Measurements from ENCODE around the gene SLC34A3. TPM values are rescaled to one million over a fixed set of nuclear protein-coding genes. Genes with fewer than 3 reads are reported as not detected.

The SLC34A3 gene
- total RNA-seq, 1 experiment from 2014 or later: not detected

DNA sequence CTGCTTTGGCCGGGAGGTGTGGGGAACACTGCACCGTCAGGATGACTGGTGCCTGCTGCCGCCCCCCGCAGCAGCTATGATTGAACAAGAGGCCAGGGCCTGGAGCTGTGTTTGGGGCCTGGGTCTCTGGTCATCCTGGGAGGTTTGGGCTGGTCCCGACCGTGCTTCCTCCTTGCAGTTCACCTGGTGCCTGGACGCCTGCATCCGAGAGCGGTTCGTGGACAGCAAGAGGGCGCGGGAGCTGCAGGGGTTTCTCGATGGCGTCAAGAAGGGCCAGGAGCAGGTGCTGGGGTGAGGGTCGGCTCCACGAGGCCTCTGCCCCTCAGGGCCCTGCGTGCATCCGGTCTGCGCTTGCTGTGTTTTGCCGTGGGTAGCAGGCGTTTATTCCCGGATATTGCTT lies 33.4 kb downstream of the SLC34A3 start:
- intact Hi-C loops (cut with micrococcal nuclease): no loop called here
- Mint-ChIP-seq H3K4me3 (ENCODE audit: unreplicated experiment) (no peak overlapping the region), H3K27me3 (ENCODE audit: insufficient read depth, unreplicated experiment) (no peaks in the 10 kb centered on the region), H3K9me3 (ENCODE audit: unreplicated experiment) (no peaks in the 10 kb centered on the region), H3K27ac (ENCODE audit: low read depth, unreplicated experiment) (no peak overlapping the region), H3K36me3 (ENCODE audit: insufficient read depth, unreplicated experiment) (peaks cover 43% of the 10 kb centered on the region), H3K4me1 (ENCODE audit: insufficient read depth, unreplicated experiment) (peaks cover 12% of the 10 kb centered on the region)
- CTCF ChIA-PET: interaction anchor here (0.7 kb wide), 1 partner anchor 23 kb away, joined by 3 read pairs; the partner anchor contains the start of gene TUBB4B
- POLR2A ChIA-PET: interaction anchor here (1.9 kb wide), 1 partner anchor 10 kb away, joined by 4 read pairs; no protein-coding TSS in a partner anchor
- TF ChIP-seq, protein P1, sequence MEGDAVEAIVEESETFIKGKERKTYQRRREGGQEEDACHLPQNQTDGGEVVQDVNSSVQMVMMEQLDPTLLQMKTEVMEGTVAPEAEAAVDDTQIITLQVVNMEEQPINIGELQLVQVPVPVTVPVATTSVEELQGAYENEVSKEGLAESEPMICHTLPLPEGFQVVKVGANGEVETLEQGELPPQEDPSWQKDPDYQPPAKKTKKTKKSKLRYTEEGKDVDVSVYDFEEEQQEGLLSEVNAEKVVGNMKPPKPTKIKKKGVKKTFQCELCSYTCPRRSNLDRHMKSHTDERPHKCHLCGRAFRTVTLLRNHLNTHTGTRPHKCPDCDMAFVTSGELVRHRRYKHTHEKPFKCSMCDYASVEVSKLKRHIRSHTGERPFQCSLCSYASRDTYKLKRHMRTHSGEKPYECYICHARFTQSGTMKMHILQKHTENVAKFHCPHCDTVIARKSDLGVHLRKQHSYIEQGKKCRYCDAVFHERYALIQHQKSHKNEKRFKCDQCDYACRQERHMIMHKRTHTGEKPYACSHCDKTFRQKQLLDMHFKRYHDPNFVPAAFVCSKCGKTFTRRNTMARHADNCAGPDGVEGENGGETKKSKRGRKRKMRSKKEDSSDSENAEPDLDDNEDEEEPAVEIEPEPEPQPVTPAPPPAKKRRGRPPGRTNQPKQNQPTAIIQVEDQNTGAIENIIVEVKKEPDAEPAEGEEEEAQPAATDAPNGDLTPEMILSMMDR (IDR thresholded peaks at IDR 0.05; ENCODE audit: unreplicated experiment): no peak
- BruUV-seq (replicated peaks): no TSS peak
- DNase-seq (ENCODE audit: unreplicated experiment): no peak

DNA sequence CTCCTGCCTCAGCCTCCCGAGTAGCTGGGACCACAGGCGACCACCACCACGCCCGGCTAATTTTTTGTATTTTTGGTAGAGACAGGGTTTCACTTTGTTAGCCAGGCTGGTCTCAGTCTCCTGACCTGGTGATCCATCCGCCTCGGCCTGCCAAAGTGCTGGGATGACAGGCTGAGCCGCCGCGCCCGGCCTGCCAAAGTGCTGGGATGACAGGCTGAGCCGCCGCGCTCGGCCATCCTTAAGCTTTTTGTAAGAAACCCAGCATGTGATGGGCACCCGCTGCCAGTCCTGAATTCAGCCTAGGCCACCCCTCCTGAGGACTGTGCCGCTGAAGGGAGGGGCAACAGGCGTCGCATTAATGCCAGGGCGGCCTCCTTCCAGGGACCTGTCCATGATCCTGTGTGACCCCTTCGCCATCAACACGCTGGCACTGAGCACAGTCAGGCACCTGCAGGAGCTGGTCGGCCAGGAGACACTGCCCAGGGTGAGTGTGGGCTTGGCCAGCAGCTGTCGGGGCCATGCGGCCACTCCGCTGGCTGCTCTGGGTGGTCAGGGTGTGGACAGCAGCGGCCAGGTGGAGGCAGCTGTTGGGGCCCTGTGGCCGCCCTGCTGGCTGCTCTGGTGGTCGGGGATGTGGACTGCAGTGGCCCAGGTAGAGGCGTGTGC lies 34.9 kb downstream of the SLC34A3 start:
- CTCF ChIA-PET: interaction anchor here (0.6 to 0.9 kb wide), 3 partner anchors 11 to 136 kb away, joined by 3 to 4 read pairs (median 3); no protein-coding TSS in a partner anchor
- Mint-ChIP-seq H3K27ac (ENCODE audit: low read depth, unreplicated experiment) (no peak overlapping the region), H3K27me3 (ENCODE audit: insufficient read depth, unreplicated experiment) (no peaks in the 10 kb centered on the region), H3K4me3 (ENCODE audit: unreplicated experiment) (no peak overlapping the region), H3K9me3 (ENCODE audit: unreplicated experiment) (no peaks in the 10 kb centered on the region), H3K4me1 (ENCODE audit: insufficient read depth, unreplicated experiment) (peaks cover 12% of the 10 kb centered on the region), H3K36me3 (ENCODE audit: insufficient read depth, unreplicated experiment) (peaks cover 49% of the 10 kb centered on the region)
- no peak for DNase-seq (ENCODE audit: unreplicated experiment)
- TF ChIP-seq, protein P1 (IDR thresholded peaks at IDR 0.05; ENCODE audit: unreplicated experiment): no peak
- intact Hi-C loops (cut with micrococcal nuclease): no loop called here
- POLR2A ChIA-PET: interaction anchor here (0.7 to 1.9 kb wide), 4 partner anchors 9 to 46 kb away, joined by 3 to 5 read pairs (median 4); no protein-coding TSS in a partner anchor
- no TSS peak for BruUV-seq (replicated peaks)

GRCh38 chr9:137266162-137266527 lies 35.4 kb downstream of the SLC34A3 start:
- Mint-ChIP-seq H3K4me1 (ENCODE audit: insufficient read depth, unreplicated experiment) (peaks cover 12% of the 10 kb centered on the region), H3K9me3 (ENCODE audit: unreplicated experiment) (no peaks in the 10 kb centered on the region), H3K27ac (ENCODE audit: low read depth, unreplicated experiment) (no peak overlapping the region), H3K36me3 (ENCODE audit: insufficient read depth, unreplicated experiment) (peaks cover 48% of the 10 kb centered on the region), H3K27me3 (ENCODE audit: insufficient read depth, unreplicated experiment) (no peaks in the 10 kb centered on the region), H3K4me3 (ENCODE audit: unreplicated experiment) (no peak overlapping the region)
- DNase-seq (ENCODE audit: unreplicated experiment): no peak
- TF ChIP-seq, protein P1 (IDR thresholded peaks at IDR 0.05; ENCODE audit: unreplicated experiment): no peak
- ChIA-PET CTCF (interaction anchor here (0.6 to 0.9 kb wide), 3 partner anchors 11 to 136 kb away, joined by 3 to 4 read pairs (median 3); no protein-coding TSS in a partner anchor), POLR2A (interaction anchor here (0.8 to 1.0 kb wide), 2 partner anchors 10 to 21 kb away, joined by 3 read pairs; no protein-coding TSS in a partner anchor)
- BruUV-seq (replicated peaks): no TSS peak
- intact Hi-C loops (cut with micrococcal nuclease): no loop called here

DNA sequence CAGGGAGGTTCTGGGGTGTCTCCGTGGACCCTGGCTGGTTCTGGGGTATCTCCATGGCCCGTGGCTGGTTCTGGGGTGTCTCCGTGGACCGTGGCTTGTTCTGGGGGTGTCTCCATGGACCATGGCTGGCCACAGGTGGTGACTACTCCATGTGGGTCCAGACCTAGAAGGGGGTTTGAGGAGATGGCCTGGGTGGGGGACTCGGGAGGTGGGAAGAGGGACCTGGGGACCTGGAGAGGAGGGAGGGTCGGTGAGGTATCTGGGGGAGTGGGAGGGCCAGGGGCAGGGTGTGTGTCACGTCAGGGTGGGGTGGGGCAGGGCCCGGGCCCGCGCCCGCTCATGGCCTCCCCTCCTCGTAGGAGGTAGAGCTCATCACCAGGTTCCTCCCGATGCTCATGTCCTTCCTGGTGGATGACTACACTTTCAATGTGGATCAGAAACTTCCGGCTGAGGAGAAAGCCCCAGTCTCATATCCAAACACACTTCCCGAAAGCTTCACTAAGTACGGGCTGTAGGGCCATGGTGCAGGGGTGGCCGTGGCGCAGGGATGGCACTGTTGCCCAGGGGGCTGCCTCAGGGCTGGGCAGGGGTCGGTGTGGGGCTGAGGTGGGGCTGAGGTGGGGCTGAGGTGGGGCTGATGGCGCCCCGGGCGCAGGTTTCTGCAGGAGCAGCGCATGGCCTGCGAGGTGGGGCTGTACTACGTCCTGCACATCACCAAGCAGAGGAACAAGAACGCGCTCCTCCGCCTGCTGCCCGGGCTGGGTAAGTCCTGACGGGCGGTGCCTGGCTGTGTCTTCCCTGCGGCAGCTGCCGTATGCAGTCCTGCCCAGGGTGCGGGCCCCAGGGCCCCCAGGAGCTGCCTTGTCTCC lies 36.1 kb downstream of the SLC34A3 start:
- intact Hi-C loops (cut with micrococcal nuclease): no loop called here
- POLR2A ChIA-PET: interaction anchor here (0.6 to 1.0 kb wide), 3 partner anchors 10 to 431 kb away, joined by 3 read pairs; no protein-coding TSS in a partner anchor
- Mint-ChIP-seq H3K36me3 (ENCODE audit: insufficient read depth, unreplicated experiment) (peaks cover 46% of the 10 kb centered on the region), H3K9me3 (ENCODE audit: unreplicated experiment) (no peaks in the 10 kb centered on the region), H3K27me3 (ENCODE audit: insufficient read depth, unreplicated experiment) (no peaks in the 10 kb centered on the region), H3K27ac (ENCODE audit: low read depth, unreplicated experiment) (no peak overlapping the region), H3K4me1 (ENCODE audit: insufficient read depth, unreplicated experiment) (peaks cover 8% of the 10 kb centered on the region), H3K4me3 (ENCODE audit: unreplicated experiment) (no peak overlapping the region)
- CTCF ChIA-PET: interaction anchor here (0.5 to 1.2 kb wide), 7 partner anchors 9 to 238 kb away, joined by 3 to 4 read pairs (median 3); partner anchors contain the start of gene TOR4A
- BruUV-seq (replicated peaks): no TSS peak
- DNase-seq (ENCODE audit: unreplicated experiment): no peak
- TF ChIP-seq, protein P1 (IDR thresholded peaks at IDR 0.05; ENCODE audit: unreplicated experiment): no peak

All from MCF 10A (cell line).